Measurements from ENCODE around the gene OR8D2.

- TF ChIP-seq EZH2 (IDR thresholded peaks at IDR 0.05; ENCODE audit: low read length, unreplicated experiment): no peak
- TF ChIP-seq, protein P1, sequence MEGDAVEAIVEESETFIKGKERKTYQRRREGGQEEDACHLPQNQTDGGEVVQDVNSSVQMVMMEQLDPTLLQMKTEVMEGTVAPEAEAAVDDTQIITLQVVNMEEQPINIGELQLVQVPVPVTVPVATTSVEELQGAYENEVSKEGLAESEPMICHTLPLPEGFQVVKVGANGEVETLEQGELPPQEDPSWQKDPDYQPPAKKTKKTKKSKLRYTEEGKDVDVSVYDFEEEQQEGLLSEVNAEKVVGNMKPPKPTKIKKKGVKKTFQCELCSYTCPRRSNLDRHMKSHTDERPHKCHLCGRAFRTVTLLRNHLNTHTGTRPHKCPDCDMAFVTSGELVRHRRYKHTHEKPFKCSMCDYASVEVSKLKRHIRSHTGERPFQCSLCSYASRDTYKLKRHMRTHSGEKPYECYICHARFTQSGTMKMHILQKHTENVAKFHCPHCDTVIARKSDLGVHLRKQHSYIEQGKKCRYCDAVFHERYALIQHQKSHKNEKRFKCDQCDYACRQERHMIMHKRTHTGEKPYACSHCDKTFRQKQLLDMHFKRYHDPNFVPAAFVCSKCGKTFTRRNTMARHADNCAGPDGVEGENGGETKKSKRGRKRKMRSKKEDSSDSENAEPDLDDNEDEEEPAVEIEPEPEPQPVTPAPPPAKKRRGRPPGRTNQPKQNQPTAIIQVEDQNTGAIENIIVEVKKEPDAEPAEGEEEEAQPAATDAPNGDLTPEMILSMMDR (conservative IDR thresholded peaks at IDR 0.05; ENCODE audit: low read depth, low read length): no peak
These were observed 8.3 kb downstream of the OR8D2 start for GRCh38 chr11:124311670-124312069.
